Thymus (tissue), 11 donors: ENCODE data around the gene ESPNL. TPM values are rescaled to one million over a fixed set of nuclear protein-coding genes. Genes with fewer than 3 reads are reported as not detected.

Source experiments
- DNase-seq, 9 donors: peaks; one replicate each; pipeline ENCODE4 v3.0.0-alpha.2; 2013; ENCODE audit warnings: low spot score in 9 of 9, low read depth in 6 of 9, missing footprints in 1 of 9
- H3K27ac ChIP-seq, 2 donors: one replicate each; pipeline ENCODE4 v1.5.1; 2013; ENCODE audit warnings: control low read depth in 1 of 2, low read depth in 1 of 2, low read length in 1 of 2, mild to moderate bottlenecking in 1 of 2, moderate library complexity in 1 of 2
- H3K27me3 ChIP-seq, 2 donors: one replicate each; pipeline ENCODE4 v1.5.1; 2013; ENCODE audit warnings: low read length in 1 of 2; ENCODE audit not compliant: control insufficient read depth in 2 of 2, insufficient read depth in 1 of 2
- H3K36me3 ChIP-seq, 2 donors: one replicate each; pipeline ENCODE4 v1.5.1; 2013; ENCODE audit warnings: low read length in 1 of 2, mild to moderate bottlenecking in 1 of 2, moderate library complexity in 1 of 2; ENCODE audit not compliant: control insufficient read depth in 2 of 2, insufficient read depth in 2 of 2
- H3K4me1 ChIP-seq, 2 donors: one replicate each; pipeline ENCODE4 v1.5.1; 2013; ENCODE audit warnings: low read length in 2 of 2; ENCODE audit not compliant: control insufficient read depth in 2 of 2, insufficient read depth in 2 of 2
- H3K4me3 ChIP-seq, 2 donors: one replicate each; pipeline ENCODE4 v1.5.1; 2013; ENCODE audit warnings: low read length in 2 of 2, control low read depth in 1 of 2, mild to moderate bottlenecking in 1 of 2
- H3K9me3 ChIP-seq, 2 donors: one replicate each; pipeline ENCODE4 v1.5.1; 2013; ENCODE audit warnings: low read length in 1 of 2, mild to moderate bottlenecking in 1 of 2; ENCODE audit not compliant: control insufficient read depth in 2 of 2, insufficient read depth in 1 of 2
- WGBS: extraction: QIAGEN DNeasy Blood & Tissue Kit; methylation state at CpG from one replicate; pipeline ENCODE4 v1.1.7; 2013; 5-methylcytosine and 5-hydroxymethylcytosine counted together
- polyA plus RNA-seq: library from polyadenylated mRNA; stranded (reverse); fragments of 200-250 nt; gene quantifications from one replicate; pipeline ENCODE4 v1.2.3, GENCODE V29; 2013
- total RNA-seq: library from RNA; stranded (reverse); fragments of 120-200 nt; gene quantifications from one replicate; pipeline ENCODE4 v1.2.4, GENCODE V29; 2013
- donor health status: healthy.

The ESPNL gene
- total and polyA plus RNA-seq, 2 donors, result 0.66 to 1.5 TPM

- H3K27me3 ChIP-seq, result no peaks in the 10 kb centered on the region
- H3K4me1 ChIP-seq, result no peaks in the 10 kb centered on the region
- no peak for DNase-seq
- no peak overlapping the region for H3K27ac ChIP-seq
- H3K36me3 ChIP-seq, result no peaks in the 10 kb centered on the region
- no peaks in the 10 kb centered on the region for H3K9me3 ChIP-seq
- no peak overlapping the region for H3K4me3 ChIP-seq
- WGBS, result 84% methylated on average over 10 of the region's 10 CpGs
These were observed 41.6 kb downstream of the ESPNL start for GRCh38 chr2:238141541-238142318.

GRCh38 chr2:238142382-238143205 is 42.5 kb downstream of the ESPNL start:
- Histone ChIP-seq H3K4me1 (no peaks in the 10 kb centered on the region), H3K9me3 (no peaks in the 10 kb centered on the region), H3K27me3 (no peaks in the 10 kb centered on the region), H3K4me3 (no peak overlapping the region), H3K27ac (no peak overlapping the region), H3K36me3 (no peaks in the 10 kb centered on the region)
- 95% methylated on average over 30 of the region's 30 CpGs for WGBS
- no peak for DNase-seq

DNA sequence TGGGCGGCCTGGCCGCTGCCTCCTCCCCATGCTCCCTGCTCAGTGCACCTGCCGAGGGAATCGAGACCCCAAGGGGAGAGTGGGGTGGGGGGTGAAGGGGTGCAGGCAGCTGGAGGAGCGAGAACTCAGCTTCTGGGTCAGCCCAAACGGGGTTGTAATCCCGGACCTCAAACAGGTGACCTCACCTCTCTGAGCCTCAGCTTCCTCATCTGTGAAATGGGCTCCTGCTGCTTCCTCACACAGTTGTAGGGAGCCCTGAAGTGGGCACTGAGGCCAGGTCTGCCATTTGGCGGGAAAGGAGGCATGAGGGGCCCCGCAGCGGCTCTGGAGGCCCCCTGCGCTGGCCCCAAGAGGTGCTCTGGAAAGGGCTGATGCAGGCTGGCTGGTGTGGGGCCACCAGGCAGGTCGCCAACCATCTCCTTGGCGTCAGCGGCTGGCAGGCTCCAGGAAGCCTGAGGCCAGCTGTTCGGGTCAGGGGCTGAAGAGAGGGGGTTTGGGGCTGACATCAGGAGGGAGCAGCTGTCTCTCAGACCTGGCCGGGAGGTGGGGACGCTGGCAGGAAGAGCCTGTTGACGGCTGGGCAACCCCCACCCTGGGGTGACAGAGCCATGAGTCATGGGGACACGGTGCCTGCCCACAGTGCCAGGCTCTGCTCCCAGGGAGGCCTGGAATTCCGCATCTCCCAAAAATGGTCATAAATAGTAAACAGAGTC is 43.3 kb downstream of the ESPNL start:
- no peaks in the 10 kb centered on the region for H3K36me3 ChIP-seq
- no peak for DNase-seq
- 61% methylated on average over 20 of the region's 20 CpGs for WGBS
- no peak overlapping the region for H3K27ac ChIP-seq
- no peaks in the 10 kb centered on the region for H3K27me3 ChIP-seq
- H3K4me1 ChIP-seq, result no peaks in the 10 kb centered on the region
- H3K4me3 ChIP-seq, result no peak overlapping the region
- H3K9me3 ChIP-seq, result no peaks in the 10 kb centered on the region

GRCh38 chr2:238144262-238144661 is 44.1 kb downstream of the ESPNL start:
- H3K36me3 ChIP-seq, result no peaks in the 10 kb centered on the region
- H3K4me1 ChIP-seq, result no peaks in the 10 kb centered on the region
- no peak overlapping the region for H3K27ac ChIP-seq
- WGBS, result 92% methylated on average over 5 of the region's 5 CpGs
- H3K27me3 ChIP-seq, result no peaks in the 10 kb centered on the region
- no peaks in the 10 kb centered on the region for H3K9me3 ChIP-seq
- no peak for DNase-seq
- H3K4me3 ChIP-seq, result no peak overlapping the region

GRCh38 chr2:238145046-238145445 is 44.9 kb downstream of the ESPNL start:
- H3K27ac ChIP-seq, result no peak overlapping the region
- no peak overlapping the region for H3K4me3 ChIP-seq
- no peaks in the 10 kb centered on the region for H3K9me3 ChIP-seq
- H3K27me3 ChIP-seq, result no peaks in the 10 kb centered on the region
- H3K4me1 ChIP-seq, result no peaks in the 10 kb centered on the region
- DNase-seq, result no peak
- no peaks in the 10 kb centered on the region for H3K36me3 ChIP-seq
- WGBS, result 94% methylated on average over 12 of the region's 12 CpGs

DNA sequence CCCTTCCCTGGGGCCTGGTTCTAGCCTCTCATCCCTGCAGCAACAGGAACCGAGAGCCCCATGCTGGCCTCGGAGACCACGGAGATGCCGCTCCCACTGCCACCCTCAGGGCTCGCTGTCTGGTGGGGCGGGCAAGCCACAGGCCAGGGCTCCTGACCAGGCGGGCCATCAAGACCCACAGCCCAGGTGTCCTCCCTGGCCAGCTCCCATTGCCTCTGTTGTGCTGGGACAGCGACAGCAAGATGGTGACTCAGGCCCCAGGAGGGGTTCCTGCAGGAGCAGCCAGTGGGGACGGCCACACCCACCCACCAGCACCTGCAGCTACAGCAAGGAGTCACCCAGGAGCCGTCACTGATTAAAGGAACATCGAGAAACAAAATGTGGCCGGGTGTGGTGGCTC is 45.7 kb downstream of the ESPNL start:
- no peaks in the 10 kb centered on the region for H3K36me3 ChIP-seq
- no peak overlapping the region for H3K4me3 ChIP-seq
- H3K27me3 ChIP-seq, result no peaks in the 10 kb centered on the region
- no peaks in the 10 kb centered on the region for H3K9me3 ChIP-seq
- H3K4me1 ChIP-seq, result no peaks in the 10 kb centered on the region
- no peak overlapping the region for H3K27ac ChIP-seq
- WGBS, result 86% methylated on average over 12 of the region's 12 CpGs
- no peak for DNase-seq

DNA sequence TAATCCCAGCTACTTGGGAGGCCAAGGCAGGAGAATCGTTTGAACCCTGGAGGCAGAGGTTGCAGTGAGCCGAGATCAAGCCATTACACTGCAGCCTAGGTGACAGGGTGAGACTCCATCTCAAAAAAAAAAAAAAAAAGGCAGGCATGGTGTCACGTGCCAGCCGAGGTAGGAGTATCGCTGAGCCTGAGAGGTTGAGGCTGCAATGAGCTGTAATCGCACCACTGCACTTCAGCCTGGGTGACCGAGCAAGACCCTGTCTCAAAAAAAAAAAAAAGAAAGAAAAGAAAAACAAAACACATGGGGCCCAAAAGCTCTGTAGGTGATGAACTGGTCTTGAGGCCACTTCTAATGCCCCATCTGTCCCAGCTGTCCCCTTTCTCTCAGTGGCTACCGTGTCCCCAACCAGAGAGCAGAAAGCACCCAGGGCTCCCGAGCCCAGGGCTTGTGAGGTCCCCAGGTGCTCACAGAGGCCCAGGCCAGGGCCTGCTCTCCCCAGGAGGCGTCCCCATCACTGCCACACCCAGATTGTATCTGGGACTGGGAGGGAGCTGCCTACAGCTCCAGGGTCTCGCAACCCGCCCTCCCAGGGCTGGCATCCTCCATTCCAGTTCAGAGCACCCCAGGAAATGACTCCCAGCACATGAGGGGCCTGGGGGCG is 46.9 kb downstream of the ESPNL start:
- Histone ChIP-seq H3K9me3 (no peaks in the 10 kb centered on the region), H3K4me3 (no peak overlapping the region), H3K27me3 (no peaks in the 10 kb centered on the region), H3K4me1 (no peaks in the 10 kb centered on the region), H3K27ac (no peak overlapping the region), H3K36me3 (no peaks in the 10 kb centered on the region)
- WGBS, result 95% methylated on average over 13 of the region's 13 CpGs
- no peak for DNase-seq

DNA sequence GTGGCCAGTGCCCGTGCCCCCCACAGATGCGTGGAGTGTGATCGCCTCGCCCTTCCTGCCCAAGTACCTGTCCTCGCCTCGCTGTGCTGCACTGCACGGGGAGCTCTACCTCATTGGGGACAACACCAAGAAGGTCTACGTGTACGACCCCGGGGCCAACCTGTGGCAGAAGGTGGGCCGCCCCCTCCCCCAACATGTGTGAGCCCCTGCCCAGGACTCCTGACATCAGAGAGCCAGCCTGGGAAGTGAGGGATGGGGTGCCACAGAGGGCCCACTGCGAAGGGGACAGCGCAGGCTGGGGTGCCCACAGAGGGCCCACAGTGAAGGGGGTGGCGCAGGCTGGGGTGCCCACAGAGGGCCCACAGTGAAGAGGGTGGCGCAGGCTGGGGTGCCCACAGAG is 48.8 kb downstream of the ESPNL start:
- H3K27me3 ChIP-seq, result no peaks in the 10 kb centered on the region
- WGBS, result 96% methylated on average over 15 of the region's 15 CpGs
- no peak overlapping the region for H3K27ac ChIP-seq
- no peak overlapping the region for H3K4me3 ChIP-seq
- H3K9me3 ChIP-seq, result peaks cover 0 to 3% of the 10 kb centered on the region in 2 donors
- H3K36me3 ChIP-seq, result no peaks in the 10 kb centered on the region
- no peaks in the 10 kb centered on the region for H3K4me1 ChIP-seq
- no peak for DNase-seq
